ENCODE measurements around the gene RRP1B. TPM values are rescaled to one million over a fixed set of nuclear protein-coding genes. Genes with fewer than 3 reads are reported as not detected.

The RRP1B gene
- total and polyA plus RNA-seq, 12 donors = 5.7 to 18.6 (median 15.7) TPM

- TF ChIP-seq POLR2A (IDR thresholded peaks at IDR 0.05) (no peak), CTCF (IDR thresholded peaks at IDR 0.05) (no peak)
- Histone ChIP-seq H3K27ac (peak overlapping the region in 4 of 5 donors; percentile 85 to 97 (median 94)), H3K27me3 (no peaks in the 10 kb centered on the region), H3K36me3 (replicated peaks in 1 of 2) (peaks cover 0 to 10% of the 10 kb centered on the region in 2 donors), H3K9me3 (replicated peaks in 1 of 3) (no peaks in the 10 kb centered on the region), H3K4me1 (replicated peaks in 1 of 2) (peaks cover 28 to 41% of the 10 kb centered on the region in 2 donors), H3K4me3 (peak overlapping the region; percentile 69 to 99 (median 82))
- peak in 1 of 7 donors; percentile 27 for DNase-seq
- WGBS, 4 donors = 69 to 84% (median 74%) methylated on average over 13 to 16 of the region's 16 CpGs
- intact Hi-C loops (cut with DNase I) = no loop called here
Observed at GRCh38 chr21:43720539-43721166, 61.3 kb downstream of the RRP1B start.

- H3K27me3 ChIP-seq = no peaks in the 10 kb centered on the region
- whole genome bisulfite sequencing, 4 donors = 39 to 64% (median 55%) methylated on average over 4 of the region's 4 CpGs
- no peaks in the 10 kb centered on the region for H3K9me3 ChIP-seq (replicated peaks in 1 of 3)
- H3K36me3 ChIP-seq (replicated peaks in 1 of 2) = peaks cover 0 to 10% of the 10 kb centered on the region in 2 donors
- DNase-seq = peak in 4 of 7 donors; percentile 65 to 77 (median 73)
- peak overlapping the region in 1 of 4 donors; percentile 72 for H3K4me3 ChIP-seq
- intact Hi-C loops (cut with DNase I) = no loop called here
- peak overlapping the region in 4 of 5 donors; percentile 11 to 97 (median 64) for H3K27ac ChIP-seq
- peaks cover 31 to 47% of the 10 kb centered on the region in 2 donors for H3K4me1 ChIP-seq (replicated peaks in 1 of 2)
- peak in 1 of 2 donors; percentile 33 for TF ChIP-seq POLR2A (IDR thresholded peaks at IDR 0.05)
- TF ChIP-seq CTCF (IDR thresholded peaks at IDR 0.05) = no peak
Observed at GRCh38 chr21:43721206-43721605, 61.8 kb downstream of the RRP1B start.

GRCh38 chr21:43721939-43722338, 62.6 kb downstream of the RRP1B start:
- TF ChIP-seq CTCF (IDR thresholded peaks at IDR 0.05) (no peak), POLR2A (IDR thresholded peaks at IDR 0.05) (no peak)
- H3K27me3 ChIP-seq = no peaks in the 10 kb centered on the region
- no peak for DNase-seq
- intact Hi-C loops (cut with DNase I) = no loop called here
- WGBS, 4 donors = 44 to 80% (median 71%) methylated on average over 1 to 3 of the region's 3 CpGs
- H3K36me3 ChIP-seq (replicated peaks in 1 of 2) = peaks cover 0 to 10% of the 10 kb centered on the region in 2 donors
- H3K9me3 ChIP-seq (replicated peaks in 1 of 3) = no peaks in the 10 kb centered on the region
- no peak overlapping the region for H3K4me3 ChIP-seq
- H3K4me1 ChIP-seq (replicated peaks in 1 of 2) = peaks cover 38 to 54% of the 10 kb centered on the region in 2 donors
- peak overlapping the region in 2 of 5 donors; percentile 38 to 97 for H3K27ac ChIP-seq

- intact Hi-C loops (cut with DNase I) = no loop called here
- peak in 1 of 7 donors; percentile 47 for DNase-seq
Observed at GRCh38 chr21:43723648-43724047, 64.3 kb downstream of the RRP1B start.

More at GRCh38 chr21:43723648-43724047, 64.3 kb downstream of the RRP1B start:
- peaks cover 0 to 10% of the 10 kb centered on the region in 2 donors for H3K36me3 ChIP-seq (replicated peaks in 1 of 2)
- peaks cover 53 to 62% of the 10 kb centered on the region in 2 donors for H3K4me1 ChIP-seq (replicated peaks in 1 of 2)
- H3K27ac ChIP-seq = peak overlapping the region in 1 of 5 donors; percentile 6
- no peaks in the 10 kb centered on the region for H3K27me3 ChIP-seq
- 62 to 73% (median 66%) methylated on average over 10 to 12 of the region's 12 CpGs for WGBS, 4 donors
- no peak overlapping the region for H3K4me3 ChIP-seq
- TF ChIP-seq POLR2A (IDR thresholded peaks at IDR 0.05) (no peak), CTCF (IDR thresholded peaks at IDR 0.05) (no peak)
- no peaks in the 10 kb centered on the region for H3K9me3 ChIP-seq (replicated peaks in 1 of 3)
